ENCODE results near the gene PLXNA2.

- TF ChIP-seq GATA3 (IDR thresholded peaks at IDR 0.05; ENCODE audit: low read depth, low read length) (no peak), GATA2 (IDR thresholded peaks at IDR 0.05; ENCODE audit: low read depth, low read length) (no peak)
Measured at GRCh38 chr1:208002672-208003071, 241.5 kb downstream of the PLXNA2 start.
